Stimulated activated CD4-positive, alpha-beta T cell treated with anti-CD3 and anti-CD28 coated beads, Interleukin-1b, Interleukin-23, amount 100 ng/mL, for 48 hours (primary cell): ENCODE results near the gene KIF19.
"Not testable (repeated sequence)": the region's sequence is repeated elsewhere in the genome, so short reads cannot be mapped to it uniquely, and the experiment has no call there.

Source experiments
- DNase-seq: peaks from one replicate; pipeline ENCODE4 v3.0.0-alpha.2; 2020

Gene KIF19

GRCh38 chr17:74325743-74326379 lies at the start of gene KIF19:
KIF19 (plus strand) TSS chr17:74326226; CDS start chr17:74326350, 124 bp downstream.
- peak; percentile 34 for DNase-seq

GRCh38 chr17:74276541-74277009 lies 49.5 kb upstream of the KIF19 start:
- no peak for DNase-seq

GRCh38 chr17:74277935-74278334 lies 48.1 kb upstream of the KIF19 start:
- no peak for DNase-seq

GRCh38 chr17:74279617-74280016 lies 46.4 kb upstream of the KIF19 start:
- not testable (repeated sequence) for DNase-seq

- DNase-seq, result peak; percentile 67
These were observed 45.9 kb upstream of the KIF19 start for GRCh38 chr17:74280093-74280513.

- no peak for DNase-seq
These were observed 44.2 kb upstream of the KIF19 start for GRCh38 chr17:74281799-74282198.

- not testable (repeated sequence) for DNase-seq
These were observed 43.8 kb upstream of the KIF19 start for GRCh38 chr17:74282274-74282586.

GRCh38 chr17:74282587-74283370 lies 43.2 kb upstream of the KIF19 start:
- peak; percentile 71 for DNase-seq

GRCh38 chr17:74283371-74283673 lies 42.7 kb upstream of the KIF19 start:
- no peak for DNase-seq

- DNase-seq, result no peak
These were observed 38.9 kb upstream of the KIF19 start for GRCh38 chr17:74287031-74287602.

GRCh38 chr17:74288785-74289184 lies 37.2 kb upstream of the KIF19 start:
- DNase-seq, result peak; percentile 61

GRCh38 chr17:74289688-74290087 lies 36.3 kb upstream of the KIF19 start:
- no peak for DNase-seq

GRCh38 chr17:74290340-74290739 lies 35.7 kb upstream of the KIF19 start:
- DNase-seq, result no peak

GRCh38 chr17:74292495-74292894 lies 33.5 kb upstream of the KIF19 start:
- DNase-seq, result no peak

GRCh38 chr17:74295625-74296547 lies 30.1 kb upstream of the KIF19 start:
- no peak for DNase-seq

- peak; percentile 33 for DNase-seq
These were observed 29.5 kb upstream of the KIF19 start for GRCh38 chr17:74296548-74296936.

- DNase-seq, result peak; percentile 77
These were observed 28.1 kb upstream of the KIF19 start for GRCh38 chr17:74297941-74298340.

- DNase-seq, result no peak
These were observed 27.2 kb upstream of the KIF19 start for GRCh38 chr17:74298778-74299177.

GRCh38 chr17:74299226-74300009 lies 26.6 kb upstream of the KIF19 start:
- no peak for DNase-seq

GRCh38 chr17:74303305-74303704 lies 22.7 kb upstream of the KIF19 start:
- no peak for DNase-seq

- DNase-seq, result no peak
These were observed 21.8 kb upstream of the KIF19 start for GRCh38 chr17:74304184-74304583.
